ENCODE measurements around the gene APRT.
A peak's percentile ranks its signal among the peaks of the same experiment; 100 is the strongest.
"Not testable (repeated sequence)": the region's sequence is repeated elsewhere in the genome, so short reads cannot be mapped to it uniquely, and the experiment has no call there.

APRT gene

GRCh38 chr16:88772871-88773811 lies 38.6 kb downstream of the APRT start:
- DNase-seq (ENCODE audit: low read depth, low spot score): peak; percentile 64

GRCh38 chr16:88771781-88772180 lies 39.9 kb downstream of the APRT start:
- DNase-seq (ENCODE audit: low read depth, low spot score): not testable (repeated sequence)

- DNase-seq (ENCODE audit: low read depth, low spot score): no peak
Observed at GRCh38 chr16:88771294-88771772, 40.4 kb downstream of the APRT start.

DNA sequence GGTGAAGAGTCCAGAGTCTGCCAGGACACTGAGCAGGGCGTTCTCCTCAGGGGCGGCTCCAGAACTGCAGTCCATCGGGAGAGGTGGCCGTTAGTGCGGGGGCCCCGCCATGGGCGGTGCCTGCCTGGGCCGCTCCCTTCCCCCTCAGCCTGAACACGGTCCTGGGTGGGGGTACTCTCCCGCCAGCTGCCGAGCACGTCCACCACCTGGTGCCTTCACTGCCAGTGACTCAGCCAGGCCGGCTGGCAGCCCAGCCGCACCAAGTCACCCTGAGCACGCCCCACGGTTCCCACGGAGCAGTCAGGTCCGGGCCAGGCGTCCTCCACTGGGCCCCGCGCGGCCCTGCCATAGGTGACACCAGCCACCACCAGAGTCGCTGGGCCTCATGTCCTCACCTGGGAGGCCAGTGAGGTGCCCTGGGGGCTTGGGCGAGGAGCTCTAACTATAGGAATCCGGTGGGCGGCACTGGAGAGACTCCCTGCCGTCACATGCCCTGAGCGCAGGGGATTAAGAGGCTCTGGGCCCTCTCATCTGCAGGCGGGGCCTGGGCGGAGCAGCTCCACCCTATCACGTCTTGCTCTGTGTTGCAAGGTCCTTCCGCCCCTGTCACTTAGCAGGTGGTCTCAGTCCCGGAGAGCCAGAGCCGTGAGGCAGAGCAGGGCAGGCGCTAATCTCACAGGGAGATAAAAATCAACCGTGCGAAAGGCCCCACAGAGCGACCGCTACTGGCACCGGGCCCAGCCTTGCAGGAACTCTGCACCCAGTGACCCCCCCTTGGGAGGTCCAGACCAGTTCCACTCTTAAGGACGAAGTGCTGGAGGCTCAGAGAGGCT lies 41.1 kb downstream of the APRT start:
- peak; percentile 41 for DNase-seq (ENCODE audit: low read depth, low spot score)

GRCh38 chr16:88769617-88770460 lies 41.9 kb downstream of the APRT start:
- DNase-seq (ENCODE audit: low read depth, low spot score): no peak

DNA sequence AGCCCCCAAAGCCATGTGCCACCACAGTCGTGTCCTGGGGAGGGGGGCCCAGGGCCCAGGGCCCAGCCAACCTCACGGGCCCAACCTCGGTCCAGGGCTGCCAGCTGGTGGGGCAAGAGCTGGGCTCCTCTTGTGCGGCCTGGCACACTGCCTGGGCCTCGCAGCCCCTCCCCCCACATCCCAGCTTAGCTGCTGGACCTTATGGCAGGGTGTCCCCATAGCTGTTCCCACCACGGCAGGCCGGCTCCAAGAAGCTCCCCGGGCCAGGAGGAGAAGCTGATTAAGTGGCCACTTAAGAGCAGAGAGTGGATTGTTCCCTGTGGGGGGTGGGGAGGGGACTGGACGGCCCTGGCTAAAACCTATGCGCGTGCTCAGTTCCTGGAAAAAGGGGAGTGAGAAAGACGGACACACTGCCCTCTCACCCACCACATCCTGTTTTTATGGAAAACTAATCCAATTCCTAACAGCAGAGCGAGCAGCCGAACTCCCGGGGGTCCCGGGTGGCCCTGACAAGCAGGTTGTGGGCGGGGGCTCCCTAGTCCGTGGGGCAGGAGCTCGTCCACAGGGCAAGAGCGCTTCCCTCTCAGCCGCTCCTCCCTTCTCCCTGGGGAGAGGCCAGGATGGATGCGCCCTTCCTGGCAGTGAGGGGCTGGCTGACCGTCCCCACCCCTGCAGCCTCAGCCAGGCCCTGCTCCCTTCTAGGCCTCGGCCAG lies 43.5 kb downstream of the APRT start:
- no peak for DNase-seq (ENCODE audit: low read depth, low spot score)

GRCh38 chr16:88767546-88768070 lies 44.1 kb downstream of the APRT start:
- no peak for DNase-seq (ENCODE audit: low read depth, low spot score)

DNA sequence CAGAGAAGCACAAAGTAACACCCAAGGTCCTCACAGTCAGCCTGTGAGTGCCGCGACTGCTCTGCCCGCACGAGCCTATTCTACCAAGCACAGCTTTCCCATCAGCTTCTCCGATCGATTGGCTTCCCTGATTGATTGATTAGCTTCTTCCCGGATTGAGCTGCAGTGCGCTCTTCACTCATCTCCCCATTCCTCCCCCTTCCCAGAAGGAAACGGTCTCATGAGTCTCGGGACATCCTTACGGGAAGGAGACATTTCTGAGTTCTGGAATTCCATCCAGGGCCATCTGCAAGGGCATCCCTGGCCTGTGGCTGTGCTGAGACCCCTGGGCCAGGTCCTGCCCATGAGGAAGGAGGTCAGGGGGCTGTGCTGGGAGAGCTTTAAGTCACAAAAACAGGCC lies 44.8 kb downstream of the APRT start:
- no peak for DNase-seq (ENCODE audit: low read depth, low spot score)

- DNase-seq (ENCODE audit: low read depth, low spot score): no peak
Observed at GRCh38 chr16:88764913-88765349, 46.8 kb downstream of the APRT start.

DNA sequence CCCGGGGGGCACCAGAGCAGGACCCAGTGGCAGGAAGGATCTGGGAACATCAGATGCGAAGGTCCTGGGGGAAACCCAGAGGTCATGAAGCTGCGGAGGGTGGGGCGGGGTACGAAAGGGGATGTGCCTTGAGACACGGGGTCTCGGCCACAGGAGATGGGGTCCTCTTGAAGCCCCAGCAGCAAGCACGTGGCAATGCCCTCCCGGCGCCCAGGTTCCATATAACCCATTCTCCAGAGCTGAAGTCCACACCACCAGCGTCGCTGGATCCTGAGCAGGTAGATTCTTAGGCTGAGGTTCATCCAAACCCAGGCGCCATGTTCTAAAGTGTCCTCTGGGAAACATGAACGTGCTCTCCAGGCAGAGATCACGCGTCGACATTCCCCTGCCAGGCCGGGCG lies 47.6 kb downstream of the APRT start:
- DNase-seq (ENCODE audit: low read depth, low spot score): no peak

DNA sequence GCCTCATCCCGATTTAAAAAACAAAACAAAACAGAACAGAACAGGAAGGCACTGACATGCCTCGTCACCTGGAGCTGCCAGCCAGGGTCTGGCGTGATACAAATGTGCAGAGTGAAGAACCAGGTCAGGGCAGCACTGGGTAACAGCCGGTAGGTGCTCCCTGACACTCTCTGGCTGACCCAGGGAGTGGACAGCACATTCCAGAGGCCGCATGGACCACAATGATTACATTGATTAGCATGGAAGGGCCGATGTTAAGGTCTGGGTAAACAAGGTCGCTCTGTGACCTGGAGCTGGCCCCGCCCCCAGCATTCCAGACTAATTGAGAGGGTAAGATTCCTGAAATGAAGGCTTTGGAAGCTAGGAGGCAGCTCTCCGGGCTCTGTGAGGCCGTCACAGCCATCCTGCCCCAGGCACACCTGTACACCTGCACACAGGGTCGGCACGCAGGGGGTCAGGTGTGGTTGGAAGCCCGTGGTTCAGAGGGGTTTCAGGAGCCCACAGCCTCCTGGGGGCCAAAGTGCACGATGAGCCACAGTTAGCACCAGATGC lies 48.1 kb downstream of the APRT start:
- DNase-seq (ENCODE audit: low read depth, low spot score): no peak

- DNase-seq (ENCODE audit: low read depth, low spot score): no peak
Observed at GRCh38 chr16:88762941-88763340, 48.8 kb downstream of the APRT start.

GRCh38 chr16:88762258-88762870 lies 49.4 kb downstream of the APRT start:
- DNase-seq (ENCODE audit: low read depth, low spot score): no peak

DNA sequence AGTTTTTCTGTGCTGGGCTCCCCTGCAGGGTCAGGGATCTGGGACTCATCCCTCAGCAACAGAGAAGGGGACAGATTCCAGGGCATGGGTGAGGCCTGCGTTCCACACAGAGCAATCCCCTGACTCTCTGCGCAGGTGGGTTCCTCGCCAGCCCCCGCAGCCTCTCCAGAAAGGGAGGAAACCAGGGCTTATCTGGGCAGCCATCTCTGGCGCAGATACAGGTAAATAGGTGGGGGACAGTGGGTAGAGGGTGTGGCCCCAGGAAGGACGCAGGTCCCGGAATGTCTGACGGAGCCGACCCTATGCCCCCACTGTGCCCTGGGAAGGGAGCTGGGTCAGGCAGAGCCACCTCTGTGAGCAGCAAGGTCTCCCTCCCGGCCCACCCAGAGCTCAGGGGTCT lies 49.9 kb downstream of the APRT start:
- no peak for DNase-seq (ENCODE audit: low read depth, low spot score)

DNA sequence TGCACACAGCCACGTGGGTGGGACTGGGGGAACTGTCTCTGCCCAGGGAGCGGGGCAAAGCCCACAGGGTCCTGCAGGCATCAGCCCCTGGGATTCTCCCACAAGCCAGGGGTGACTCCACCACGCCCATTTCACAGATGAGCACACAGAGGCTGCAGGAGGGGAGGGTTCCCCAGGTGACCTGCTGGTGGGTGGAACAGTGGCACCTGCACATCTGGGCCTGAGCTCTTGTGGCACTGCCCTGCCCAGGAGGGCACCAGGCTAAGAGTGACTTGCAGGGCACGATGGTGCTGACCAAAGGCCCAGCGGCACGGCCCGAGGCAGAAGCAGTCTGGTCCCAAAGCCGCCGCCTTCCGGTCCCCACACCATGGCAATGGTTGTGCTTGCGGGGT lies 50.6 kb downstream of the APRT start:
- no peak for DNase-seq (ENCODE audit: low read depth, low spot score)

DNA sequence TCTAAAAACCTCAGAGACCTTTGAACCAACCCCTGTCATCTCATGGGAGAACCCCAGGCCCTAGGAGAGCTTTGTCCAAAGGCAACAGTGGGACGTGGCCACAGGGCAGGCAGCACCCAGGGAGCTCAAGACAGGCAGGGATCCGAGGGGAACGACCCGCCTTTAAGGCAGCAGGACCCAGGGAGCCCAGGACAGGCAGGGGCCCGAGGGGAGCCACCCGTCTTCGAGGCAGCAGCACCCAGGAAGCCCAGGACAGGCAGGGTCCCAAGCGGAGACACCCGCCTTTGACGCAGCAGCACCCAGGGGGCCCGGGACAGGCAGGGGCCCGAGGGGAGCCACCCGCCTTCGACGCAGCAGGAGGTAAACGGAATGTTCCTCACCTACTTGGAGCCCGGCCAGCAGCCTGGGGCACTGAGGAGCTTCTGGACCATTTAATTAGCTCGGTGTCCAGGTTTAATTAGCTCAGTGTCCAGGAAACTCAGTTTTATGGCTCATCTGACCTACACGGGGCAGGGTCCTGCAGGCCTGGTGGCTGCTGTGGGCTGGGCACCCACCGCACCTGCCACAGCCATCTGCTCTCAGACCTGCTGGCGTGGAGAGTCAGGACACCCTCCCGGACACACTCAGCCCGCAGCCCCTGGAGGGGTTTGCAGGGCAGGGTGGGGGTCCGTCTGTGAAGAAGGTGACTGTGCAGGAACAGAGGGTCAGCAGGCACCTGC lies 51.1 kb downstream of the APRT start:
- DNase-seq (ENCODE audit: low read depth, low spot score): no peak

- no peak for DNase-seq (ENCODE audit: low read depth, low spot score)
Observed at GRCh38 chr16:88759976-88760350, 51.8 kb downstream of the APRT start.

All from smooth muscle cell of the brain vasculature (primary cell).